T1000 (cell line): ENCODE data around the gene RAET1E.
"Not testable (repeated sequence)": the region's sequence is repeated elsewhere in the genome, so short reads cannot be mapped to it uniquely, and the experiment has no call there.

Experiments used
- DNase-seq: peaks from one replicate; lab custom pipeline; 2025; ENCODE audit warnings: mixed read lengths; lab: John Stamatoyannopoulos, UW

The RAET1E gene

GRCh38 chr6:149927025-149927424, 29.1 kb upstream of the RAET1E start:
- DNase-seq = not testable (repeated sequence)

GRCh38 chr6:149925974-149926777, 28.3 kb upstream of the RAET1E start:
- DNase-seq = peak; percentile 36

- DNase-seq = no peak
Observed at GRCh38 chr6:149925253-149925973, 27.5 kb upstream of the RAET1E start.

GRCh38 chr6:149924933-149925252, 27.0 kb upstream of the RAET1E start:
- DNase-seq = no peak

GRCh38 chr6:149924206-149924932, 26.5 kb upstream of the RAET1E start:
- DNase-seq = no peak

GRCh38 chr6:149923327-149923986, 25.5 kb upstream of the RAET1E start:
- no peak for DNase-seq

GRCh38 chr6:149922642-149923326, 24.9 kb upstream of the RAET1E start, which contains the start of gene RAET1G:
RAET1G (minus strand) TSS chr6:149923121; CDS start chr6:149923010, 111 bp downstream.
- DNase-seq = peak; percentile 74

- not testable (repeated sequence) for DNase-seq
Observed at GRCh38 chr6:149922091-149922490, 24.2 kb upstream of the RAET1E start.

GRCh38 chr6:149921361-149921760, 23.4 kb upstream of the RAET1E start:
- no peak for DNase-seq

GRCh38 chr6:149919834-149920225, 21.9 kb upstream of the RAET1E start:
- no peak for DNase-seq

- not testable (repeated sequence) for DNase-seq
Observed at GRCh38 chr6:149919126-149919833, 21.4 kb upstream of the RAET1E start.

GRCh38 chr6:149918151-149918905, 20.4 kb upstream of the RAET1E start:
- no peak for DNase-seq

- DNase-seq = no peak
Observed at GRCh38 chr6:149917679-149918078, 19.8 kb upstream of the RAET1E start.

GRCh38 chr6:149915970-149916865, 18.3 kb upstream of the RAET1E start:
- DNase-seq = no peak

GRCh38 chr6:149913540-149914240, 15.8 kb upstream of the RAET1E start:
- no peak for DNase-seq

- no peak for DNase-seq
Observed at GRCh38 chr6:149913085-149913484, 15.2 kb upstream of the RAET1E start.

GRCh38 chr6:149912680-149913079, 14.8 kb upstream of the RAET1E start:
- DNase-seq = not testable (repeated sequence)

GRCh38 chr6:149910721-149911151, 12.8 kb upstream of the RAET1E start:
- no peak for DNase-seq
